GM10248 (cell line): ENCODE data around the gene LNX1.

ENCODE experiments used
- CTCF ChIA-PET: fragments of 300-600 bp; sonication (Branson Sonifier 250); formaldehyde crosslinking; extraction: SDS; loops from one replicate; lab custom pipeline; 2021; ENCODE audit warnings: antibody characterized with exemption; lab: Yijun Ruan, JAX
- POLR2A ChIA-PET: fragments of 350-650 bp; sonication (Branson Sonifier 250); formaldehyde crosslinking; extraction: SDS; loops from one replicate; lab custom pipeline; 2020; ENCODE audit warnings: antibody characterized with exemption; lab: Yijun Ruan, JAX
- DNase-seq: peaks from one replicate; pipeline ENCODE4 v3.0.0; 2012; ENCODE audit errors: extremely low spot score
- CTCF ChIP-seq: IDR thresholded peaks from 2 replicates; pipeline ENCODE4 v1.5.1; 2012; ENCODE audit warnings: mild to moderate bottlenecking, low read depth; ENCODE audit errors: extremely low read depth, missing control alignments, control extremely low read depth

Gene LNX1

DNA sequence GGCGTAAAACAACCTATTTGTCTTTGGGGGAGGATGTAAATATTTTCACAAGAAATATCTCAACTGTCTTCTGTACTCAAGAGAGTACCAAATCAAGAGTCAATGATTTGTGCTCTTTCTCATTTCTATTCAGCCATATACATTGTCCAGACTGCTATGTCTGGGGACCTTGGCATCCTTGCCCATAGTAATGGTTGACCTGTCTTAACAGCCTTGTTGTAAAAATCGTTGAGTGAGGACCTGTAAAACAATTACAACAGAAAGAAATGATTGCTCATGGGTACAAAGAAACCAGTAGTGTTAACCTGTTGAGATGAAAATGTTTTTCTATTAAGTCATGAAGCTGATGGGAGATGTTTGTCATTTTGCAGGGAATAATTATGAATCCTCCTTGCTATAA, 56.6 kb downstream of the LNX1 start:
- POLR2A ChIA-PET: no interaction called here
- CTCF ChIA-PET: no interaction called here
- DNase-seq: no peak
- no peak for TF ChIP-seq CTCF

GRCh38 chr4:53532521-53532920, 58.8 kb downstream of the LNX1 start:
- ChIA-PET CTCF (interaction anchor here (1.3 to 1.7 kb wide), 2 partner anchors 9 to 10 kb away, joined by 3 to 5 read pairs; no protein-coding TSS in a partner anchor), POLR2A (no interaction called here)
- TF ChIP-seq CTCF: no peak
- no peak for DNase-seq

- CTCF ChIA-PET: interaction anchor here (1.7 to 1.8 kb wide), 2 partner anchors 10 to 14 kb away, joined by 4 to 5 read pairs; no protein-coding TSS in a partner anchor
- POLR2A ChIA-PET: no interaction called here
- DNase-seq: no peak
- no peak for TF ChIP-seq CTCF
These were observed 59.6 kb downstream of the LNX1 start for GRCh38 chr4:53531585-53532224.

- ChIA-PET POLR2A (no interaction called here), CTCF (interaction anchor here (1.0 to 1.2 kb wide), 3 partner anchors 29 to 276 kb away, joined by 3 read pairs; no protein-coding TSS in a partner anchor)
- DNase-seq: no peak
- TF ChIP-seq CTCF: no peak
These were observed 62.3 kb downstream of the LNX1 start for GRCh38 chr4:53529025-53529424.

DNA sequence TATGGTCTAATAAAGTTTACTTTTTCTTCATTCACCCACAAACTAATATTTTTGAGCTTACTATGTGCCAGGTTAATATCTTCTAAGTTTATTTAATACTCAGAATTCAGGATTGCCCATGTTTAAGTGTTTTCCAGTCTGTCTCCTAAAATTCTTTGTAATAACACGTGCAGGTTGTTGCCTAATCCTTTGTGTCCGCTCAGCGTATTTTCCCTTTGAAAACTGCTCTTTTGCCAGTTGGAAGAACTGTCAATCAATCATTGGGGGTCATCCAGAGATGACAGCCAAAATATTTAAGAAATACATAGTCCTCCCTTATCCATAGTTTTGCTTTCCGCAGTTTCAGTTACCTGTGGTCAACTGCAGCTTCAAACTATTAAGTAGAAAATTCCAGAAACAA, 63.4 kb downstream of the LNX1 start:
- ChIA-PET POLR2A (no interaction called here), CTCF (interaction anchor here (1.7 kb wide), 1 partner anchor 19 kb away, joined by 4 read pairs; no protein-coding TSS in a partner anchor)
- no peak for TF ChIP-seq CTCF
- no peak for DNase-seq

DNA sequence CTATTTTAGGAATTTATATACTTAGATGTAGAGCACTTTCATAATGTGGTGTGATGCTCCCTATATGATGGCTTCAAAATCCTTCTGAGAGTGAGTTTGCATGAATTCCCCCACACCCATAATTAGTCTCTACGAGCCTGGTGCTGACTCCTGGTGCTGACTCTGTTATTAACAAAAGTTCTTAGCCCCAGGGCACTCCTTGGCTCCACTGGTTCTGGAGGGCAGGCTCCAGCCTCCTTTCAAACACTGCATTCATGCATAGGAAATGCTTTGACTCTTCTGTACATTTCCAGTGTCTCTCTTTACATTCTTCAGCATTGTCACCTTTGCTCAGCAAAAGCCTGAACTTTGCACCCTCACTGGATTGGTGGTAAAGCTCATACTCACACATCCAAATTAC, 64.0 kb downstream of the LNX1 start:
- ChIA-PET CTCF (interaction anchor here (1.6 to 1.7 kb wide), 2 partner anchors 19 to 24 kb away, joined by 4 read pairs; no protein-coding TSS in a partner anchor), POLR2A (no interaction called here)
- DNase-seq: no peak
- no peak for TF ChIP-seq CTCF
